ENCODE results near the gene MSI2. TPM values are rescaled to one million over a fixed set of nuclear protein-coding genes. Genes with fewer than 3 reads are reported as not detected.

Gene MSI2
- total RNA-seq, 1 donor from 2014 or later: 75.5 TPM

GRCh38 chr17:57375040-57375769 lies 118.9 kb downstream of the MSI2 start:
- peaks cover 24% of the 10 kb centered on the region for H3K4me1 Mint-ChIP-seq (ENCODE audit: unreplicated experiment)
- no peak for DNase-seq (ENCODE audit: extremely low spot score, unreplicated experiment)
- H3K9me3 Mint-ChIP-seq (ENCODE audit: unreplicated experiment): peaks cover 5% of the 10 kb centered on the region
- H3K27me3 Mint-ChIP-seq (ENCODE audit: unreplicated experiment): no peaks in the 10 kb centered on the region
- H3K36me3 Mint-ChIP-seq (ENCODE audit: unreplicated experiment): peaks cover 8% of the 10 kb centered on the region
- no peak overlapping the region for H3K27ac Mint-ChIP-seq (ENCODE audit: unreplicated experiment)
- no peak overlapping the region for H3K4me3 Mint-ChIP-seq (ENCODE audit: unreplicated experiment)
- no peak for TF ChIP-seq CTCF (IDR thresholded peaks at IDR 0.05)

- Mint-ChIP-seq H3K4me3 (ENCODE audit: unreplicated experiment) (no peak overlapping the region), H3K9me3 (ENCODE audit: unreplicated experiment) (peaks cover 5% of the 10 kb centered on the region), H3K27me3 (ENCODE audit: unreplicated experiment) (no peaks in the 10 kb centered on the region), H3K4me1 (ENCODE audit: unreplicated experiment) (peaks cover 20% of the 10 kb centered on the region), H3K36me3 (ENCODE audit: unreplicated experiment) (peaks cover 8% of the 10 kb centered on the region), H3K27ac (ENCODE audit: unreplicated experiment) (no peak overlapping the region)
- no peak for DNase-seq (ENCODE audit: extremely low spot score, unreplicated experiment)
- TF ChIP-seq CTCF (IDR thresholded peaks at IDR 0.05): no peak
These were observed 119.5 kb downstream of the MSI2 start for GRCh38 chr17:57375770-57376225.

- no peak for TF ChIP-seq CTCF (IDR thresholded peaks at IDR 0.05)
- Mint-ChIP-seq H3K36me3 (ENCODE audit: unreplicated experiment) (peaks cover 8% of the 10 kb centered on the region), H3K9me3 (ENCODE audit: unreplicated experiment) (peaks cover 5% of the 10 kb centered on the region), H3K27ac (ENCODE audit: unreplicated experiment) (no peak overlapping the region), H3K27me3 (ENCODE audit: unreplicated experiment) (no peaks in the 10 kb centered on the region), H3K4me3 (ENCODE audit: unreplicated experiment) (no peak overlapping the region), H3K4me1 (ENCODE audit: unreplicated experiment) (peaks cover 17% of the 10 kb centered on the region)
- DNase-seq (ENCODE audit: extremely low spot score, unreplicated experiment): no peak
These were observed 120.8 kb downstream of the MSI2 start for GRCh38 chr17:57377094-57377493.

- no peak for DNase-seq (ENCODE audit: extremely low spot score, unreplicated experiment)
- no peak for TF ChIP-seq CTCF (IDR thresholded peaks at IDR 0.05)
- Mint-ChIP-seq H3K27me3 (ENCODE audit: unreplicated experiment) (no peaks in the 10 kb centered on the region), H3K4me1 (ENCODE audit: unreplicated experiment) (peaks cover 14% of the 10 kb centered on the region), H3K4me3 (ENCODE audit: unreplicated experiment) (no peak overlapping the region), H3K36me3 (ENCODE audit: unreplicated experiment) (peaks cover 11% of the 10 kb centered on the region), H3K27ac (ENCODE audit: unreplicated experiment) (peak overlapping the region; percentile 55), H3K9me3 (ENCODE audit: unreplicated experiment) (peaks cover 5% of the 10 kb centered on the region)
These were observed 123.0 kb downstream of the MSI2 start for GRCh38 chr17:57379237-57379894.

GRCh38 chr17:57379895-57380434 lies 123.6 kb downstream of the MSI2 start:
- Mint-ChIP-seq H3K27ac (ENCODE audit: unreplicated experiment) (no peak overlapping the region), H3K27me3 (ENCODE audit: unreplicated experiment) (no peaks in the 10 kb centered on the region), H3K4me3 (ENCODE audit: unreplicated experiment) (no peak overlapping the region), H3K36me3 (ENCODE audit: unreplicated experiment) (peaks cover 11% of the 10 kb centered on the region), H3K9me3 (ENCODE audit: unreplicated experiment) (peaks cover 11% of the 10 kb centered on the region), H3K4me1 (ENCODE audit: unreplicated experiment) (peaks cover 14% of the 10 kb centered on the region)
- TF ChIP-seq CTCF (IDR thresholded peaks at IDR 0.05): no peak
- no peak for DNase-seq (ENCODE audit: extremely low spot score, unreplicated experiment)

Data from osteocyte (in vitro differentiated cells).